ENCODE data around the gene NMBR. TPM values are rescaled to one million over a fixed set of nuclear protein-coding genes. Genes with fewer than 3 reads are reported as not detected.

NMBR gene
- total RNA-seq, 1 experiment from 2014 or later = not detected

DNA sequence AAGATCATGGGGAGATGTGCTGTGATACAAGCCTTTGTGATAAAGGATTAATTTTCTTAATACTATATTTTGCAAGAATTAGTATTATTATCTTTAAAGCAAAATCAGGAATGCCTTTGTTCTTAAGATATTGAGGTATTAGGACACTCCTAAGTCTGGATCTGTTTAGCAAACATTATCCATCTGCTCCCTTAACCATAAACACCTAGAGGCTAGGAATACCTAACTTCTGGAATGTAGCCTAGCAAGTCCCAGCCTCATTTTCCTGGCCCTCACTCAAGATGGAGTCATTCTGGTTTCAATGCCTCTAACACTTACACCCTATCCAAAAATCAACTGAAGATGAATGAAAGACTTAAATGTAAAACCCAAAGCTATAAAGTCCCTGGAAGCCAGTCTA, 120.5 kb downstream of the NMBR start:
- no peaks in the 10 kb centered on the region for H4K20me1 ChIP-seq (ENCODE audit: low read length)
- TF ChIP-seq EZH2phosphoT487 (IDR thresholded peaks at IDR 0.05; ENCODE audit: borderline replicate concordance, low read length) (no peak), EZH2 (IDR thresholded peaks at IDR 0.05; ENCODE audit: low read length, unreplicated experiment) (no peak)
- TF ChIP-seq, protein P1, sequence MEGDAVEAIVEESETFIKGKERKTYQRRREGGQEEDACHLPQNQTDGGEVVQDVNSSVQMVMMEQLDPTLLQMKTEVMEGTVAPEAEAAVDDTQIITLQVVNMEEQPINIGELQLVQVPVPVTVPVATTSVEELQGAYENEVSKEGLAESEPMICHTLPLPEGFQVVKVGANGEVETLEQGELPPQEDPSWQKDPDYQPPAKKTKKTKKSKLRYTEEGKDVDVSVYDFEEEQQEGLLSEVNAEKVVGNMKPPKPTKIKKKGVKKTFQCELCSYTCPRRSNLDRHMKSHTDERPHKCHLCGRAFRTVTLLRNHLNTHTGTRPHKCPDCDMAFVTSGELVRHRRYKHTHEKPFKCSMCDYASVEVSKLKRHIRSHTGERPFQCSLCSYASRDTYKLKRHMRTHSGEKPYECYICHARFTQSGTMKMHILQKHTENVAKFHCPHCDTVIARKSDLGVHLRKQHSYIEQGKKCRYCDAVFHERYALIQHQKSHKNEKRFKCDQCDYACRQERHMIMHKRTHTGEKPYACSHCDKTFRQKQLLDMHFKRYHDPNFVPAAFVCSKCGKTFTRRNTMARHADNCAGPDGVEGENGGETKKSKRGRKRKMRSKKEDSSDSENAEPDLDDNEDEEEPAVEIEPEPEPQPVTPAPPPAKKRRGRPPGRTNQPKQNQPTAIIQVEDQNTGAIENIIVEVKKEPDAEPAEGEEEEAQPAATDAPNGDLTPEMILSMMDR (conservative IDR thresholded peaks at IDR 0.05; ENCODE audit: low read depth, low read length) = no peak
- peak overlapping the region; percentile 30; the same call in 1 of the 2 replicates for H3K27ac ChIP-seq (ENCODE audit: low read length)
- H3K79me2 ChIP-seq (ENCODE audit: low read length) = no peaks in the 10 kb centered on the region
- H3K9me3 ChIP-seq (ENCODE audit: low read length) = no peaks in the 10 kb centered on the region
- peak; percentile 74 for DNase-seq
- no peaks in the 10 kb centered on the region for H3K27me3 ChIP-seq (ENCODE audit: low read length)
- peaks cover 14% of the 10 kb centered on the region for H3K4me1 ChIP-seq (ENCODE audit: insufficient read depth, low read length)
- no peak; the same call in 1 of the 2 replicates for ATAC-seq
- CTCF ChIA-PET = no interaction called here
- no TSS peak for BruUV-seq (replicated peaks)
- H2AFZ ChIP-seq (ENCODE audit: low read length) = no peak overlapping the region
- intact Hi-C loops (cut with micrococcal nuclease) = no loop called here
- POLR2A ChIA-PET (ENCODE audit: unreplicated experiment) = no interaction called here
- no peaks in the 10 kb centered on the region for H3K9me2 ChIP-seq (replicated peaks; ENCODE audit: low read length)
- no peak overlapping the region for H3K9ac ChIP-seq (ENCODE audit: low read length)
- no peaks in the 10 kb centered on the region for H3K36me3 ChIP-seq (ENCODE audit: low read depth, low read length)
- H3K4me2 ChIP-seq (ENCODE audit: low read length) = 0 out of 2 replicates have a peak overlapping the region, but pooled peaks have one; percentile 10
- H3F3A ChIP-seq (ENCODE audit: low read length, unreplicated experiment) = no peaks in the 10 kb centered on the region
- H3K4me3 ChIP-seq (ENCODE audit: low read length) = no peak overlapping the region

Other genes starting within 250 kb of the NMBR start
- not detected in 2 replicates for gene GJE1, start 14.2 kb downstream of the NMBR start, total RNA-seq (2014; rRNA removed)
- 35.9 and 38.6 TPM in 2 replicates for gene VTA1, start 141 bp upstream of the NMBR start, total RNA-seq (2014; rRNA removed)
- gene ADGRG6, start 154.9 kb upstream of the NMBR start, total RNA-seq (2014; rRNA removed) = 50.4 and 73.2 TPM in 2 replicates